Measurements from ENCODE around the gene NARS2.

- TF ChIP-seq POLR2A (IDR thresholded peaks at IDR 0.05; ENCODE audit: low read depth, low read length): no peak
- TF ChIP-seq POLR2AphosphoS5 (IDR thresholded peaks at IDR 0.05; ENCODE audit: low read depth, low read length): no peak
- peak; percentile 37; the same call in 1 of the 2 replicates for TF ChIP-seq SPI1 (IDR thresholded peaks at IDR 0.05; ENCODE audit: low read depth, low read length)
- no peak for TF ChIP-seq TAF1 (IDR thresholded peaks at IDR 0.05; ENCODE audit: low read depth, low read length)
- TF ChIP-seq POU2F2 (IDR thresholded peaks at IDR 0.05; ENCODE audit: low read depth, low read length): no peak
- no peak for TF ChIP-seq PAX5 (IDR thresholded peaks at IDR 0.05; ENCODE audit: insufficient read depth, low read length, severe bottlenecking)
Observed at GRCh38 chr11:78390809-78391208, 183.9 kb downstream of the NARS2 start.

Measured in GM12891 (cell line).